SK-N-SH (cell line): ENCODE data around the gene RILPL1. TPM values are rescaled to one million over a fixed set of nuclear protein-coding genes. Genes with fewer than 3 reads are reported as not detected.

Source experiments
- CTCF ChIA-PET: fragments of 300-600, 350-600 bp; formaldehyde crosslinking; extraction: SDS; loops from one replicate; lab custom pipeline; 2021; lab: Yijun Ruan, JAX
- POLR2A ChIA-PET: fragments of 350-600 bp; sonication (Branson Sonifier 250); formaldehyde crosslinking; extraction: SDS; loops from one replicate; lab custom pipeline; 2020; ENCODE audit warnings: antibody characterized with exemption, inconsistent platforms; lab: Yijun Ruan, JAX
- DNase-seq: peaks from one replicate; pipeline ENCODE4 v3.0.0; 2012
- H2AFZ ChIP-seq: fragments of 200-600 bp; sonication (generic); 2 replicates; pipeline ENCODE4 v1.8.1; 2016; ENCODE audit warnings: antibody characterized with exemption, mild to moderate bottlenecking, low read depth
- H3F3A ChIP-seq: fragments of 200-600 bp; sonication (generic); replicated peaks from 2 replicates; pipeline ENCODE3; 2016; ENCODE audit warnings: antibody characterized with exemption, mild to moderate bottlenecking; ENCODE audit not compliant: insufficient read depth
- H3K27ac ChIP-seq, 2 experiments: fragments of 200-500 bp in 1 of 2; fragments of 200-600 bp in 1 of 2; sonication (Bioruptor generic) in 1 of 2; sonication (generic), shearing (Covaris generic) in 1 of 2; 2 replicates each; pipeline versions ENCODE4 v1.5.1 to v1.6.1; 2014 to 2016; ENCODE audit warnings: low read depth in 2 of 2, inconsistent platforms in 1 of 2, low read length in 1 of 2, mild to moderate bottlenecking in 1 of 2, mixed read lengths in 1 of 2
- H3K27me3 ChIP-seq: fragments of 200-600 bp; sonication (generic), shearing (Covaris generic); 2 replicates; pipeline ENCODE4 v1.6.1; 2016; ENCODE audit warnings: mixed run types; ENCODE audit not compliant: insufficient read depth
- H3K36me3 ChIP-seq, 2 experiments: fragments of 200-500 bp in 1 of 2; fragments of 200-600 bp in 1 of 2; sonication (Bioruptor generic) in 1 of 2; sonication (generic) in 1 of 2; replicated peaks in 1 of 2; 2 replicates each; pipeline versions ENCODE3 to v1.5.1; 2014 to 2016; ENCODE audit warnings: low read length in 1 of 2, mild to moderate bottlenecking in 1 of 2; ENCODE audit not compliant: insufficient read depth in 2 of 2, control insufficient read depth in 1 of 2
- H3K4me1 ChIP-seq, 2 experiments: fragments of 200-500 bp in 1 of 2; fragments of 200-600 bp in 1 of 2; sonication (Bioruptor generic) in 1 of 2; sonication (generic), shearing (Covaris generic) in 1 of 2; 2 replicates each; pipeline versions ENCODE4 v1.5.1 to v1.6.1; 2014 to 2016; ENCODE audit warnings: low read depth in 1 of 2, low read length in 1 of 2, mixed run types in 1 of 2; ENCODE audit not compliant: insufficient read depth in 2 of 2, control insufficient read depth in 1 of 2
- H3K4me2 ChIP-seq: fragments of 200-600 bp; sonication (generic), shearing (Covaris generic); 2 replicates; pipeline ENCODE4 v1.6.1; 2017; ENCODE audit warnings: mixed run types
- H3K4me3 ChIP-seq, 2 experiments: fragments of 200-500 bp in 1 of 2; fragments of 200-600 bp in 1 of 2; sonication (Bioruptor generic) in 1 of 2; sonication (generic), shearing (Covaris generic) in 1 of 2; 2 replicates each; pipeline versions ENCODE4 v1.5.1 to v1.8.1; 2014 to 2016; ENCODE audit warnings: low read depth in 2 of 2, inconsistent platforms in 1 of 2, low read length in 1 of 2, mild to moderate bottlenecking in 1 of 2, mixed read lengths in 1 of 2, moderate library complexity in 1 of 2
- H3K79me2 ChIP-seq: fragments of 200-600 bp; sonication (generic); 2 replicates; pipeline ENCODE4 v1.8.1; 2017; ENCODE audit warnings: mild to moderate bottlenecking; ENCODE audit not compliant: insufficient read depth
- H3K9ac ChIP-seq: fragments of 200-600 bp; sonication (generic); 2 replicates; pipeline ENCODE4 v1.6.1; 2017; ENCODE audit warnings: mixed run types
- H3K9me2 ChIP-seq: fragments of 200-600 bp; sonication (generic); 2 replicates; pipeline ENCODE4 v1.6.1; 2017; ENCODE audit warnings: mixed run types
- H3K9me3 ChIP-seq: fragments of 200-600 bp; sonication (generic); 2 replicates; pipeline ENCODE4 v1.6.1; 2017; ENCODE audit warnings: mixed run types, mild to moderate bottlenecking, moderate library complexity
- H4K20me1 ChIP-seq: fragments of 200-600 bp; sonication (generic); 2 replicates; pipeline ENCODE4 v1.6.1; 2017; ENCODE audit warnings: mild to moderate bottlenecking, mixed run types; ENCODE audit not compliant: insufficient read depth
- ELF1 ChIP-seq: IDR thresholded peaks from 2 replicates; pipeline ENCODE4 v1.4.0; 2012
- EP300 ChIP-seq, 2 experiments: IDR thresholded peaks; 2 replicates each; pipeline versions ENCODE4 v1.4.0 to v1.6.1; 2012; ENCODE audit warnings: borderline replicate concordance in 1 of 2, low read depth in 1 of 2, low read length in 1 of 2
- FOSL2 ChIP-seq: IDR thresholded peaks from 2 replicates; pipeline ENCODE4 v1.4.0; 2012; ENCODE audit warnings: low read depth, mild to moderate bottlenecking, moderate library complexity, borderline replicate concordance
- GATA2 ChIP-seq: sonication (generic); formaldehyde crosslinking; IDR thresholded peaks from 2 replicates; pipeline ENCODE4 v1.5.0; 2020; ENCODE audit warnings: mild to moderate bottlenecking, missing genetic modification reagents
- JUND ChIP-seq: IDR thresholded peaks from 2 replicates; pipeline ENCODE4 v1.4.0; 2012
- MXI1 ChIP-seq: IDR thresholded peaks from 2 replicates; pipeline ENCODE4 v1.6.1; 2012; ENCODE audit warnings: mild to moderate bottlenecking, low read depth, low read length, improper control_type of control experiment
- NRF1 ChIP-seq: IDR thresholded peaks from 2 replicates; pipeline ENCODE4 v1.6.1; 2012; ENCODE audit warnings: low read depth, mild to moderate bottlenecking, low read length
- PBX3 ChIP-seq: IDR thresholded peaks from 2 replicates; pipeline ENCODE4; 2012
- POLR2AphosphoS5 ChIP-seq: IDR thresholded peaks from 2 replicates; pipeline ENCODE4 v1.6.1; 2012; ENCODE audit warnings: low read depth, low read length
- RAD21 ChIP-seq: IDR thresholded peaks from 2 replicates; pipeline ENCODE4 v1.6.1; 2012; ENCODE audit warnings: mild to moderate bottlenecking, low read length
- RCOR1 ChIP-seq: fragments of 150-350 bp; IDR thresholded peaks from 2 replicates; pipeline ENCODE4 v1.6.1; 2017; ENCODE audit warnings: antibody characterized with exemption, low read length
- REST ChIP-seq: IDR thresholded peaks from 2 replicates; pipeline ENCODE4 v1.6.1; 2012; ENCODE audit warnings: mild to moderate bottlenecking, low read depth, low read length, moderate library complexity
- RXRA ChIP-seq: IDR thresholded peaks from 2 replicates; pipeline ENCODE4 v1.4.0; 2012; ENCODE audit warnings: low read depth, mild to moderate bottlenecking, borderline replicate concordance
- TAF1 ChIP-seq: IDR thresholded peaks from 2 replicates; pipeline ENCODE4 v1.6.1; 2012; ENCODE audit warnings: low read depth, mild to moderate bottlenecking, low read length, moderate library complexity, borderline replicate concordance
- TCF12 ChIP-seq: IDR thresholded peaks from 2 replicates; pipeline ENCODE4 v1.4.0; 2012
- TEAD4 ChIP-seq: IDR thresholded peaks from 2 replicates; pipeline ENCODE4 v1.4.0; 2012; ENCODE audit warnings: mild to moderate bottlenecking, borderline replicate concordance; ENCODE audit not compliant: insufficient read depth
- USF1 ChIP-seq: IDR thresholded peaks from 2 replicates; pipeline ENCODE4 v1.4.0; 2012; ENCODE audit warnings: low read depth, borderline replicate concordance
- USF2 ChIP-seq: fragments of 150-350 bp; IDR thresholded peaks from 2 replicates; pipeline ENCODE4 v1.6.1; 2017; ENCODE audit warnings: antibody characterized with exemption, low read length, low read depth, borderline replicate concordance
- YY1 ChIP-seq: IDR thresholded peaks from 2 replicates; pipeline ENCODE4 v1.4.0; 2012; ENCODE audit warnings: low read depth, mild to moderate bottlenecking
- ZBTB33 ChIP-seq: IDR thresholded peaks from 2 replicates; pipeline ENCODE4 v1.4.0; 2012; ENCODE audit warnings: low read depth, borderline replicate concordance
- WGBS: methylation state at CpG from one replicate; pipeline ENCODE4 v1.1.6; 2017; ENCODE audit warnings: low lambda C conversion rate; 5-methylcytosine and 5-hydroxymethylcytosine counted together
- polyA plus RNA-seq, 3 experiments: library from polyadenylated mRNA; depleted of rRNA; stranded (reverse); fragments of >200 nt; gene quantifications; 2 replicates each; pipeline ENCODE4 v1.2.3, GENCODE V29; 2012

Gene RILPL1
- polyA plus RNA-seq, 1 of the 3 experiments (the other 2 are of a cell fraction), result 32.6 TPM

GRCh38 chr12:123502163-123502704, 31.3 kb downstream of the RILPL1 start:
- TF ChIP-seq TCF12, result no peak
- no peak for TF ChIP-seq ELF1
- no peak for TF ChIP-seq RCOR1
- TF ChIP-seq ZBTB33, result no peak
- TF ChIP-seq POLR2AphosphoS5, result no peak
- TF ChIP-seq PBX3, result no peak
- no peak for TF ChIP-seq EP300 (IDR thresholded peaks at IDR 0.05; ENCODE audit: borderline replicate concordance in 1 of 2, low read depth in 1 of 2, low read length in 1 of 2)
- no peak for TF ChIP-seq REST
- TF ChIP-seq USF1, result no peak
- no peak for TF ChIP-seq YY1
- TF ChIP-seq USF2, result no peak
- TF ChIP-seq NRF1, result no peak
- TF ChIP-seq RAD21, result no peak
- TF ChIP-seq RXRA, result no peak
- TF ChIP-seq FOSL2, result no peak
- no peak for TF ChIP-seq TEAD4
- no peak for TF ChIP-seq MXI1
- no peak for TF ChIP-seq GATA2 (CRISPR knock-in tag)
- TF ChIP-seq JUND, result no peak
- TF ChIP-seq TAF1, result no peak

More at GRCh38 chr12:123502163-123502704, 31.3 kb downstream of the RILPL1 start:
- Histone ChIP-seq H3K4me3 (no peak overlapping the region), H3K9ac (no peak overlapping the region), H3K9me3 (no peaks in the 10 kb centered on the region), H3K4me2 (no peak overlapping the region), H3K9me2 (no peaks in the 10 kb centered on the region), H3K79me2 (0 out of 2 replicates have a peak, but pooled peaks cover 13% of the 10 kb centered on the region), H3K27ac (no peak overlapping the region), H4K20me1 (no peaks in the 10 kb centered on the region), H3F3A (no peaks in the 10 kb centered on the region), H3K4me1 (no peaks in the 10 kb centered on the region), H3K36me3 (peaks cover 0 to 17% of the 10 kb centered on the region in 2 experiments), H3K27me3 (no peaks in the 10 kb centered on the region), H2AFZ (no peak overlapping the region)
- ChIA-PET POLR2A (no interaction called here), CTCF (no interaction called here)
- DNase-seq, result no peak
- WGBS, result 91% methylated on average over 12 of the region's 12 CpGs
